ENCODE measurements around the gene ZDHHC9.

GRCh38 chrX:129777218-129778030 lies 66.3 kb downstream of the ZDHHC9 start:
- TF ChIP-seq CTCF (conservative IDR thresholded peaks at IDR 0.05; ENCODE audit: low read depth, low read length) (no peak), EZH2 (IDR thresholded peaks at IDR 0.05; ENCODE audit: borderline replicate concordance, low read depth, low read length, poor library complexity, severe bottlenecking) (no peak)
